ENCODE measurements around the gene ZNF213.

The ZNF213 gene

DNA sequence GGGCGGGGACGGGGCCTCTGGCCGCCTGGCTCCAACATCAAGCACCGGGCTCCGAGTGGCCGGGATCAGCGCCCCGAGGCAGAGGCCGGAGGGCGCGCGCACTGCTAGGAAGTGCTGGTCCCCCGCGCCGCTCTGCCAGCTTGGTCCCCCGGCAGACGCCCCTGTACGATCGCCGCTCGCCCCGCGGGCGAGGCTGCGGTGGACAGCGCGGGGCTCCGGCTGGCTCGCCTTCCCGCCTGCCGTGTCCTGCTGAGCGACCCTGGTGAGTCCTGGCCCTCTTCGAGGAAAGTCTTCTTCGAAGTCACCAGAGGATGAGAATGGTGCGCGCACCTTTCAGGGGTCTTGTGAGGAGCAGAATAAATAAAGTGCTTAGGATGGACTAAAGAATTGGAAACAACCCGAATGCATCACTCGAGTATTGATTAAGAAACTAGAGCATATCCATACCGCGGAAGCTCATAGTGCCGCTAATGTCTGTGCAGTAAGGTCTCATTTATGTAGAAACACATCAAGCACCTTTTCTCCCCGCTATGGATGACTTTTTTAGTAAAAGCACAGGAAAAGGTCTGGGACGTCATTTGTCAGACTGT, 392 bp downstream of the ZNF213 start (continued):
- TF ChIP-seq, protein P1, sequence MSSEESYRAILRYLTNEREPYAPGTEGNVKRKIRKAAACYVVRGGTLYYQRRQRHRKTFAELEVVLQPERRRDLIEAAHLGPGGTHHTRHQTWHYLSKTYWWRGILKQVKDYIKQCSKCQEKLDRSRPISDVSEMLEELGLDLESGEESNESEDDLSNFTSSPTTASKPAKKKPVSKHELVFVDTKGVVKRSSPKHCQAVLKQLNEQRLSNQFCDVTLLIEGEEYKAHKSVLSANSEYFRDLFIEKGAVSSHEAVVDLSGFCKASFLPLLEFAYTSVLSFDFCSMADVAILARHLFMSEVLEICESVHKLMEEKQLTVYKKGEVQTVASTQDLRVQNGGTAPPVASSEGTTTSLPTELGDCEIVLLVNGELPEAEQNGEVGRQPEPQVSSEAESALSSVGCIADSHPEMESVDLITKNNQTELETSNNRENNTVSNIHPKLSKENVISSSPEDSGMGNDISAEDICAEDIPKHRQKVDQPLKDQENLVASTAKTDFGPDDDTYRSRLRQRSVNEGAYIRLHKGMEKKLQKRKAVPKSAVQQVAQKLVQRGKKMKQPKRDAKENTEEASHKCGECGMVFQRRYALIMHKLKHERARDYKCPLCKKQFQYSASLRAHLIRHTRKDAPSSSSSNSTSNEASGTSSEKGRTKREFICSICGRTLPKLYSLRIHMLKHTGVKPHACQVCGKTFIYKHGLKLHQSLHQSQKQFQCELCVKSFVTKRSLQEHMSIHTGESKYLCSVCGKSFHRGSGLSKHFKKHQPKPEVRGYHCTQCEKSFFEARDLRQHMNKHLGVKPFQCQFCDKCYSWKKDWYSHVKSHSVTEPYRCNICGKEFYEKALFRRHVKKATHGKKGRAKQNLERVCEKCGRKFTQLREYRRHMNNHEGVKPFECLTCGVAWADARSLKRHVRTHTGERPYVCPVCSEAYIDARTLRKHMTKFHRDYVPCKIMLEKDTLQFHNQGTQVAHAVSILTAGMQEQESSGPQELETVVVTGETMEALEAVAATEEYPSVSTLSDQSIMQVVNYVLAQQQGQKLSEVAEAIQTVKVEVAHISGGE (tag by site-specific recombination; conservative IDR thresholded peaks at IDR 0.05; ENCODE audit: low read depth): 0 out of 2 replicates have a peak, but pooled peaks have one; percentile 5
- TF ChIP-seq, protein P2, sequence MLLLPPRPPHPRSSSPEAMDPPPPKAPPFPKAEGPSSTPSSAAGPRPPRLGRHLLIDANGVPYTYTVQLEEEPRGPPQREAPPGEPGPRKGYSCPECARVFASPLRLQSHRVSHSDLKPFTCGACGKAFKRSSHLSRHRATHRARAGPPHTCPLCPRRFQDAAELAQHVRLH (tag by site-specific recombination; IDR thresholded peaks at IDR 0.05): no peak
- TF ChIP-seq ZSCAN30 (tag by site-specific recombination; IDR thresholded peaks at IDR 0.05) (peak; percentile 88; the same call in 1 of the 2 replicates), ZNF416 (tag by site-specific recombination; IDR thresholded peaks at IDR 0.05) (no peak), ZNF146 (tag by site-specific recombination; IDR thresholded peaks at IDR 0.05) (0 out of 2 replicates have a peak, but pooled peaks have one; percentile 3), ZNF335 (tag by site-specific recombination; conservative IDR thresholded peaks at IDR 0.05) (peak; percentile 68), ZNF10 (tag by site-specific recombination; IDR thresholded peaks at IDR 0.05) (peak; percentile 90), WT1 (tag by site-specific recombination; IDR thresholded peaks at IDR 0.05) (no peak), PRDM1 (tag by site-specific recombination; IDR thresholded peaks at IDR 0.05) (no peak), ZNF670 (tag by site-specific recombination; IDR thresholded peaks at IDR 0.05; ENCODE audit: low read depth) (no peak), ZNF571 (tag by site-specific recombination; IDR thresholded peaks at IDR 0.05) (no peak), ZNF747 (tag by site-specific recombination; IDR thresholded peaks at IDR 0.05) (no peak), ZXDB (tag by site-specific recombination; IDR thresholded peaks at IDR 0.05) (peak; percentile 33; the same call in 1 of the 2 replicates), ZNF501 (tag by site-specific recombination; IDR thresholded peaks at IDR 0.05) (no peak), ZNF514 (tag by site-specific recombination; IDR thresholded peaks at IDR 0.05) (no peak), ZNF133 (tag by site-specific recombination; IDR thresholded peaks at IDR 0.05) (no peak), ZNF404 (tag by site-specific recombination; IDR thresholded peaks at IDR 0.05) (no peak), SP7 (tag by site-specific recombination; IDR thresholded peaks at IDR 0.05) (peak; percentile 34; the same call in 1 of the 2 replicates), KLF16 (tag by site-specific recombination; IDR thresholded peaks at IDR 0.05) (peak; percentile 60), ZNF239 (tag by site-specific recombination; IDR thresholded peaks at IDR 0.05) (no peak), ZNF24 (tag by site-specific recombination; IDR thresholded peaks at IDR 0.05) (0 out of 2 replicates have a peak, but pooled peaks have one; percentile 25), ZNF660 (tag by site-specific recombination; IDR thresholded peaks at IDR 0.05) (peak; percentile 13; the same call in 1 of the 2 replicates)
- TF ChIP-seq, protein P3, sequence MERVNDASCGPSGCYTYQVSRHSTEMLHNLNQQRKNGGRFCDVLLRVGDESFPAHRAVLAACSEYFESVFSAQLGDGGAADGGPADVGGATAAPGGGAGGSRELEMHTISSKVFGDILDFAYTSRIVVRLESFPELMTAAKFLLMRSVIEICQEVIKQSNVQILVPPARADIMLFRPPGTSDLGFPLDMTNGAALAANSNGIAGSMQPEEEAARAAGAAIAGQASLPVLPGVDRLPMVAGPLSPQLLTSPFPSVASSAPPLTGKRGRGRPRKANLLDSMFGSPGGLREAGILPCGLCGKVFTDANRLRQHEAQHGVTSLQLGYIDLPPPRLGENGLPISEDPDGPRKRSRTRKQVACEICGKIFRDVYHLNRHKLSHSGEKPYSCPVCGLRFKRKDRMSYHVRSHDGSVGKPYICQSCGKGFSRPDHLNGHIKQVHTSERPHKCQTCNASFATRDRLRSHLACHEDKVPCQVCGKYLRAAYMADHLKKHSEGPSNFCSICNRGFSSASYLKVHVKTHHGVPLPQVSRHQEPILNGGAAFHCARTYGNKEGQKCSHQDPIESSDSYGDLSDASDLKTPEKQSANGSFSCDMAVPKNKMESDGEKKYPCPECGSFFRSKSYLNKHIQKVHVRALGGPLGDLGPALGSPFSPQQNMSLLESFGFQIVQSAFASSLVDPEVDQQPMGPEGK (tag by site-specific recombination; IDR thresholded peaks at IDR 0.05): peak; percentile 64
- TF ChIP-seq, protein P4, sequence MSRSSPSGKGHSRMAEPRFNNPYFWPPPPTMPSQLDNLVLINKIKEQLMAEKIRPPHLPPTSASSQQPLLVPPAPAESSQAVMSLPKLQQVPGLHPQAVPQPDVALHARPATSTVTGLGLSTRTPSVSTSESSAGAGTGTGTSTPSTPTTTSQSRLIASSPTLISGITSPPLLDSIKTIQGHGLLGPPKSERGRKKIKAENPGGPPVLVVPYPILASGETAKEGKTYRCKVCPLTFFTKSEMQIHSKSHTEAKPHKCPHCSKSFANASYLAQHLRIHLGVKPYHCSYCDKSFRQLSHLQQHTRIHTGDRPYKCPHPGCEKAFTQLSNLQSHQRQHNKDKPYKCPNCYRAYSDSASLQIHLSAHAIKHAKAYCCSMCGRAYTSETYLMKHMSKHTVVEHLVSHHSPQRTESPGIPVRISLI (tag by site-specific recombination; IDR thresholded peaks at IDR 0.05): no peak
- TF ChIP-seq, protein P5, sequence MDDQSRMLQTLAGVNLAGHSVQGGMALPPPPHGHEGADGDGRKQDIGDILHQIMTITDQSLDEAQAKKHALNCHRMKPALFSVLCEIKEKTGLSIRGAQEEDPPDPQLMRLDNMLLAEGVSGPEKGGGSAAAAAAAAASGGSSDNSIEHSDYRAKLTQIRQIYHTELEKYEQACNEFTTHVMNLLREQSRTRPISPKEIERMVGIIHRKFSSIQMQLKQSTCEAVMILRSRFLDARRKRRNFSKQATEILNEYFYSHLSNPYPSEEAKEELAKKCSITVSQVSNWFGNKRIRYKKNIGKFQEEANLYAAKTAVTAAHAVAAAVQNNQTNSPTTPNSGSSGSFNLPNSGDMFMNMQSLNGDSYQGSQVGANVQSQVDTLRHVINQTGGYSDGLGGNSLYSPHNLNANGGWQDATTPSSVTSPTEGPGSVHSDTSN (CRISPR knock-in tag; IDR thresholded peaks at IDR 0.05): no peak
- TF ChIP-seq, protein P6, sequence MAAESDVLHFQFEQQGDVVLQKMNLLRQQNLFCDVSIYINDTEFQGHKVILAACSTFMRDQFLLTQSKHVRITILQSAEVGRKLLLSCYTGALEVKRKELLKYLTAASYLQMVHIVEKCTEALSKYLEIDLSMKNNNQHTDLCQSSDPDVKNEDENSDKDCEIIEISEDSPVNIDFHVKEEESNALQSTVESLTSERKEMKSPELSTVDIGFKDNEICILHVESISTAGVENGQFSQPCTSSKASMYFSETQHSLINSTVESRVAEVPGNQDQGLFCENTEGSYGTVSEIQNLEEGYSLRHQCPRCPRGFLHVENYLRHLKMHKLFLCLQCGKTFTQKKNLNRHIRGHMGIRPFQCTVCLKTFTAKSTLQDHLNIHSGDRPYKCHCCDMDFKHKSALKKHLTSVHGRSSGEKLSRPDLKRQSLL (tag by site-specific recombination; IDR thresholded peaks at IDR 0.05): peak; percentile 69; the same call in 1 of the 2 replicates
- TF ChIP-seq, protein P7, sequence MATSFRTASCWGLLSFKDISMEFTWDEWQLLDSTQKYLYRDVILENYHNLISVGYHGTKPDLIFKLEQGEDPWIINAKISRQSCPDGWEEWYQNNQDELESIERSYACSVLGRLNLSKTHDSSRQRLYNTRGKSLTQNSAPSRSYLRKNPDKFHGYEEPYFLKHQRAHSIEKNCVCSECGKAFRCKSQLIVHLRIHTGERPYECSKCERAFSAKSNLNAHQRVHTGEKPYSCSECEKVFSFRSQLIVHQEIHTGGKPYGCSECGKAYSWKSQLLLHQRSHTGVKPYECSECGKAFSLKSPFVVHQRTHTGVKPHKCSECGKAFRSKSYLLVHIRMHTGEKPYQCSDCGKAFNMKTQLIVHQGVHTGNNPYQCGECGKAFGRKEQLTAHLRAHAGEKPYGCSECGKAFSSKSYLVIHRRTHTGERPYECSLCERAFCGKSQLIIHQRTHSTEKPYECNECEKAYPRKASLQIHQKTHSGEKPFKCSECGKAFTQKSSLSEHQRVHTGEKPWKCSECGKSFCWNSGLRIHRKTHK (tag by site-specific recombination; IDR thresholded peaks at IDR 0.05): no peak
- TF ChIP-seq, protein P8, sequence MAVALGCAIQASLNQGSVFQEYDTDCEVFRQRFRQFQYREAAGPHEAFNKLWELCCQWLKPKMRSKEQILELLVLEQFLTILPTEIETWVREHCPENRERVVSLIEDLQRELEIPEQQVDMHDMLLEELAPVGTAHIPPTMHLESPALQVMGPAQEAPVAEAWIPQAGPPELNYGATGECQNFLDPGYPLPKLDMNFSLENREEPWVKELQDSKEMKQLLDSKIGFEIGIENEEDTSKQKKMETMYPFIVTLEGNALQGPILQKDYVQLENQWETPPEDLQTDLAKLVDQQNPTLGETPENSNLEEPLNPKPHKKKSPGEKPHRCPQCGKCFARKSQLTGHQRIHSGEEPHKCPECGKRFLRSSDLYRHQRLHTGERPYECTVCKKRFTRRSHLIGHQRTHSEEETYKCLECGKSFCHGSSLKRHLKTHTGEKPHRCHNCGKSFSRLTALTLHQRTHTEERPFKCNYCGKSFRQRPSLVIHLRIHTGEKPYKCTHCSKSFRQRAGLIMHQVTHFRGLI (tag by site-specific recombination; IDR thresholded peaks at IDR 0.05): no peak

Measured in HEK293 (cell line).